GM21367 (cell line): Measurements from ENCODE around the gene MAN2B2.
"Not testable (repeated sequence)": the region's sequence is repeated elsewhere in the genome, so short reads cannot be mapped to it uniquely, and the experiment has no call there.

Source experiments
- ATAC-seq: cut with Tn5 transposase; IDR thresholded peaks from one replicate; pipeline ENCODE4 v1.9.1; 2021; ENCODE audit not compliant: unreplicated experiment

Gene MAN2B2

GRCh38 chr4:6613676-6614651 is 39.0 kb downstream of the MAN2B2 start:
- no peak for ATAC-seq

GRCh38 chr4:6614701-6615230 is 39.8 kb downstream of the MAN2B2 start:
- ATAC-seq, result no peak

GRCh38 chr4:6616087-6616995 is 41.4 kb downstream of the MAN2B2 start:
- no peak for ATAC-seq

GRCh38 chr4:6617246-6617645 is 42.3 kb downstream of the MAN2B2 start:
- ATAC-seq, result no peak

GRCh38 chr4:6618386-6619115 is 43.6 kb downstream of the MAN2B2 start:
- no peak for ATAC-seq

- ATAC-seq, result no peak
These were observed 44.1 kb downstream of the MAN2B2 start for GRCh38 chr4:6619116-6619465.

GRCh38 chr4:6619466-6620255 is 44.7 kb downstream of the MAN2B2 start:
- no peak for ATAC-seq

GRCh38 chr4:6620296-6620695 is 45.3 kb downstream of the MAN2B2 start:
- no peak for ATAC-seq

- no peak for ATAC-seq
These were observed 46.0 kb downstream of the MAN2B2 start for GRCh38 chr4:6620891-6621555.

GRCh38 chr4:6621556-6621927 is 46.6 kb downstream of the MAN2B2 start:
- ATAC-seq, result no peak

- no peak for ATAC-seq
These were observed 47.8 kb downstream of the MAN2B2 start for GRCh38 chr4:6622744-6623143.

GRCh38 chr4:6625256-6625655 is 50.3 kb downstream of the MAN2B2 start:
- no peak for ATAC-seq

GRCh38 chr4:6626066-6626465 is 51.1 kb downstream of the MAN2B2 start:
- ATAC-seq, result no peak

- ATAC-seq, result no peak
These were observed 52.8 kb downstream of the MAN2B2 start for GRCh38 chr4:6627832-6628231.

GRCh38 chr4:6628484-6628883 is 53.5 kb downstream of the MAN2B2 start:
- ATAC-seq, result not testable (repeated sequence)

- no peak for ATAC-seq
These were observed 57.1 kb downstream of the MAN2B2 start for GRCh38 chr4:6632125-6632524.

GRCh38 chr4:6633091-6633906 is 58.3 kb downstream of the MAN2B2 start:
- ATAC-seq, result no peak

- no peak for ATAC-seq
These were observed 59.8 kb downstream of the MAN2B2 start for GRCh38 chr4:6634746-6635145.
